Measurements from ENCODE around the gene SPSB3. TPM values are rescaled to one million over a fixed set of nuclear protein-coding genes. Genes with fewer than 3 reads are reported as not detected.
A peak's percentile ranks its signal among the peaks of the same experiment; 100 is the strongest.

Gene SPSB3
- total and polyA plus RNA-seq, 2 of the 4 experiments (the other 2 are of a cell fraction) = 9.1 to 30.8 TPM

GRCh38 chr16:1772908-1773702 lies 9.3 kb downstream of the SPSB3 start, which contains the start of gene MRPS34:
TSS of gene MRPS34 (minus strand) at chr16:1773134. CDS start at chr16:1773119, 15 bp downstream.
- Histone ChIP-seq H2BK20ac (ENCODE audit: low read depth, low read length) (no peak within 1 kb of the TSS), H4K8ac (ENCODE audit: low read depth in 2 of 2, low read length in 2 of 2) (peak within 1 kb of the TSS; percentile 77 to 92), H3K4me3 (ENCODE audit: insufficient read depth, low read depth, low read length) (peak within 1 kb of the TSS; percentile 93), H3K9ac (ENCODE audit: low read depth, low read length) (peak within 1 kb of the TSS; percentile 88), H2BK15ac (ENCODE audit: low read depth, low read length) (no peak within 1 kb of the TSS), H3K9me3 (ENCODE audit: control insufficient read depth, insufficient read depth, low read length) (no peaks in the 10 kb centered on the region), H3K9me1 (ENCODE audit: insufficient read depth, low read length) (0 out of 2 replicates have a peak, but pooled peaks cover 3% of the 10 kb centered on the region), H3K56ac (ENCODE audit: extremely low read depth, insufficient read depth, low read length) (peak within 1 kb of the TSS; percentile 51), H2BK120ac (ENCODE audit: low read depth, low read length) (no peak within 1 kb of the TSS), H4K91ac (ENCODE audit: insufficient read depth, low read depth, low read length) (peak within 1 kb of the TSS; percentile 84), H3K18ac (ENCODE audit: low read depth, low read length) (no peak within 1 kb of the TSS), H4K5ac (ENCODE audit: low read depth, low read length) (peak within 1 kb of the TSS; percentile 68), H2AK5ac (ENCODE audit: low read depth, low read length) (peak within 1 kb of the TSS; percentile 93), H3K14ac (replicated peaks; ENCODE audit: low read depth, low read length) (peak within 1 kb of the TSS; percentile 63), H3K4me2 (ENCODE audit: low read depth, low read length) (peak within 1 kb of the TSS; percentile 93), H3K27me3 (ENCODE audit: control insufficient read depth, insufficient read depth, low read length) (no peaks in the 10 kb centered on the region), H3K79me1 (ENCODE audit: low read depth in 1 of 2, low read length in 2 of 2) (peaks cover 12 to 55% of the 10 kb centered on the region in 2 experiments), H3K4me1 (ENCODE audit: control insufficient read depth, insufficient read depth, low read length) (peaks cover 13% of the 10 kb centered on the region), H2AK9ac (replicated peaks; ENCODE audit: low read depth, low read length, poor library complexity) (peak within 1 kb of the TSS; percentile 100), H4K20me1 (ENCODE audit: insufficient read depth, low read length) (peaks cover 34% of the 10 kb centered on the region), H3K23ac (ENCODE audit: low read depth, low read length) (peak within 1 kb of the TSS; percentile 69), H3K27ac (ENCODE audit: insufficient read depth, low read length) (peak within 1 kb of the TSS; percentile 85), H2BK5ac (ENCODE audit: low read depth, low read length, poor library complexity, severe bottlenecking) (peak within 1 kb of the TSS; percentile 78), H3K36me3 (ENCODE audit: control insufficient read depth, insufficient read depth, low read length) (peaks cover 32% of the 10 kb centered on the region; the same call in 1 of the 2 replicates), H2AFZ (replicated peaks; ENCODE audit: low read length, poor library complexity) (peak within 1 kb of the TSS; percentile 94), H3K4ac (ENCODE audit: low read depth, low read length) (peak within 1 kb of the TSS; percentile 85)
- BruUV-seq (replicated peaks) = no TSS peak
- peak; percentile 60 for ATAC-seq (ENCODE audit: low read depth)
- 0% methylated on average over 26 of the region's 108 CpGs; no CpG with 5 or more reads in 1 of the 2 experiments for WGBS, 2 experiments (ENCODE audit: extremely low coverage in 2 of 2, insufficient read length in 1 of 2)
- peak; percentile 83 for DNase-seq
- ChIA-PET CTCF (interaction anchor here (0.8 to 0.9 kb wide), 3 partner anchors 10 to 67 kb away, joined by 3 read pairs; partner anchors contain the start of genes NUBP2 and SPSB3), POLR2A (ENCODE audit: unreplicated experiment) (no interaction called here)
- in situ Hi-C loops (cut with MboI; ENCODE audit: low sequenced_read_pairs) = no loop called here
- dilution Hi-C loops (cut with HindIII; ENCODE audit: low sequenced_read_pairs, unreplicated experiment) = no loop called here
- intact Hi-C loops (cut with micrococcal nuclease) = no loop called here
- TF ChIP-seq POLR2A (IDR thresholded peaks at IDR 0.05; ENCODE audit: low read depth, low read length) = no peak
- TF ChIP-seq RCOR1 (IDR thresholded peaks at IDR 0.05; ENCODE audit: insufficient replicate concordance, low read length) = no peak
- TF ChIP-seq MAFK (IDR thresholded peaks at IDR 0.05; ENCODE audit: low read depth, low read length) = no peak
- TF ChIP-seq RAD21 (IDR thresholded peaks at IDR 0.05; ENCODE audit: low read length) = peak; percentile 34
- TF ChIP-seq CTCF (conservative IDR thresholded peaks at IDR 0.05; ENCODE audit: low read depth, low read length) = peak; percentile 67
- TF ChIP-seq RFX5 (IDR thresholded peaks at IDR 0.05; ENCODE audit: low read depth, low read length) = no peak
- TF ChIP-seq MAZ (IDR thresholded peaks at IDR 0.05; ENCODE audit: borderline replicate concordance, low read depth, low read length) = peak; percentile 71; the same call in 1 of the 2 replicates
- peak; percentile 5; the same call in 1 of the 2 replicates for TF ChIP-seq FOS (IDR thresholded peaks at IDR 0.05; ENCODE audit: low read depth, low read length)
- TF ChIP-seq CEBPB (IDR thresholded peaks at IDR 0.05; ENCODE audit: low read depth, low read length) = no peak
- TF ChIP-seq NFE2L2 (IDR thresholded peaks at IDR 0.05; ENCODE audit: low read depth, low read length) = no peak
- TF ChIP-seq ELK1 (IDR thresholded peaks at IDR 0.05; ENCODE audit: borderline replicate concordance, low read depth, low read length) = 0 out of 2 replicates have a peak, but pooled peaks have one; percentile 44
- TF ChIP-seq USF2 (IDR thresholded peaks at IDR 0.05; ENCODE audit: low read depth, low read length) = no peak
- TF ChIP-seq MXI1 (IDR thresholded peaks at IDR 0.05; ENCODE audit: borderline replicate concordance, low read depth, low read length) = peak; percentile 75; the same call in 1 of the 2 replicates
- TF ChIP-seq CHD1 (IDR thresholded peaks at IDR 0.05; ENCODE audit: low read depth, low read length) = peak; percentile 66; the same call in 1 of the 2 replicates

All from IMR-90 (cell line).